Muscle layer of colon (tissue), 2 donors: ENCODE data around the gene HMG20A.
"Not testable (repeated sequence)": the region's sequence is repeated elsewhere in the genome, so short reads cannot be mapped to it uniquely, and the experiment has no call there.

Experiments used
- H3K27ac ChIP-seq: one replicate; pipeline ENCODE4 v1.7.0; 2013; ENCODE audit warnings: low read depth, mild to moderate bottlenecking, low read length, moderate library complexity
- H3K27me3 ChIP-seq, 2 donors: one replicate each; pipeline ENCODE4 v1.7.0; 2013; ENCODE audit warnings: low read length in 2 of 2, mild to moderate bottlenecking in 2 of 2; ENCODE audit not compliant: insufficient read depth in 2 of 2, control insufficient read depth in 1 of 2
- H3K36me3 ChIP-seq: one replicate; pipeline ENCODE4 v1.7.0; 2013; ENCODE audit warnings: mild to moderate bottlenecking, low read length; ENCODE audit not compliant: insufficient read depth
- H3K4me1 ChIP-seq: one replicate; pipeline ENCODE4 v1.7.0; 2013; ENCODE audit warnings: mild to moderate bottlenecking, low read length; ENCODE audit not compliant: insufficient read depth
- H3K4me3 ChIP-seq, 2 donors: one replicate each; pipeline ENCODE4 v1.7.0; 2013; ENCODE audit warnings: low read length in 2 of 2, low read depth in 1 of 2, mild to moderate bottlenecking in 1 of 2, moderate library complexity in 1 of 2
- H3K9ac ChIP-seq: one replicate; pipeline ENCODE4 v1.7.0; 2013; ENCODE audit warnings: low read length
- H3K9me3 ChIP-seq: one replicate; pipeline ENCODE4 v1.7.0; 2013; ENCODE audit warnings: mild to moderate bottlenecking, low read length
- donor health status: abdominal sarcoma.
- donor health status: Adenocarcinoma of cecum.

The HMG20A gene

DNA sequence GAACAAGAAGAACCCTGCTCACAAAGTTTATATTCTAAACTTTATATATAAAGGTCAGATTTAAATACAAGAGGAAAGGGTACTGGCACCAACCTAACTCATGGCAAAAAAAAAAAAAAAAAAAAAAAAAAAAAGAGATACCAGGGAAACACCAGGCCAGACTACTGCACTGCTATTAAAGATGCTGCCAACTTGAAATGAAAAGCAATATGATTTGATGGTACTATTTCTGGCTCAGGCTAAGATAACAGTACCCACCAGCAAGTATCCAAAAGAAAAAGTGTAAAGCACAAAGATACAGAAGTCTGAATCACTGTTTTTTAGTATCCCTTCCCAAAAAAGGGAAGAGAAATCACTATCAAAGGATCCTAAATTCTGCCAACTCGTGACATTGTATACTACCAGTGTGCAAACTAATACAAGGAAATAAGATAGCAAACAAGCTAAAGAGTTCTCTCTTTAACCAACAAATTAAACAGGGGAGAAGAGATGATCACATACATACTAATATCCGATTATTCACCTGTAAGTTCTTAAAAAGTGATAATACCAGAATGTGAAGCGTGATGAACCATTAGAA lies 29.2 kb upstream of the HMG20A start:
- no peak overlapping the region for H3K9ac ChIP-seq
- no peaks in the 10 kb centered on the region for H3K27me3 ChIP-seq
- no peak overlapping the region for H3K27ac ChIP-seq
- H3K9me3 ChIP-seq = peaks cover 5% of the 10 kb centered on the region
- H3K4me3 ChIP-seq = no peak overlapping the region
- H3K4me1 ChIP-seq = peaks cover 24% of the 10 kb centered on the region
- no peaks in the 10 kb centered on the region for H3K36me3 ChIP-seq

DNA sequence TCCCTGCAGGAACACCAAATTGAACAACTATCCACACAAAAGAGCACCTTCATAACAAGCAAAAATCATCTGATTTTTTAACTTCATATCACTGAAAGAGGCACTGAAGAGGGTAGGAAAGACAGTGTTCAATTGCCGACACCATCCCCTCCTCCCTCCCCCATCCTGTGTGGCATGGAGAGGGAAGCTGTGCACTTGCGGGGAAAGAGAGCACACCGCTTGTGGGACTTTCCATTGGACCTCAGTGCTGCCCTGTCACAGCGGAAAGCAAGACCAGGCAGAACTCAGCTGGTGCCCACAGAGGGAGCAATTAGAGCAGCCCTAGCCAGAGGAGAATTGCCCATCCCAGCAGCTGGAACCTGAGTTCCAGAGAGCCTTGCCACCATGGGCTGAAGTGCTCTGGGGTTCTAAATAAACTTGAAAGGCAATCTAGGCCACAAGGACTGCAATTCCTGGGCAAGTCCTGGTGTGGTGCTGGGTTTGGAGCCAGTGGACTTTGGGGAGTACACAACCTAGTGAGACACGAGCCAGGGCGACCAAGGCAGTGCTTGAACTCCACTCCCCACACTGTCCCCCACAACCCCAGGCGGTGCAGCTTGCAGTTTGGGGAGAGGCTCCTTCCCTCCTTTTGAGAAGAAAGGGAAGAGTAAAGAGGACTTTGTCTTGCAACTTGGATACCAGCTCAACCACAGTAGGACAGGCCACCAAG lies 27.8 kb upstream of the HMG20A start:
- Histone ChIP-seq H3K4me1 (peaks cover 24% of the 10 kb centered on the region), H3K27me3 (no peaks in the 10 kb centered on the region), H3K9me3 (peaks cover 5% of the 10 kb centered on the region)

DNA sequence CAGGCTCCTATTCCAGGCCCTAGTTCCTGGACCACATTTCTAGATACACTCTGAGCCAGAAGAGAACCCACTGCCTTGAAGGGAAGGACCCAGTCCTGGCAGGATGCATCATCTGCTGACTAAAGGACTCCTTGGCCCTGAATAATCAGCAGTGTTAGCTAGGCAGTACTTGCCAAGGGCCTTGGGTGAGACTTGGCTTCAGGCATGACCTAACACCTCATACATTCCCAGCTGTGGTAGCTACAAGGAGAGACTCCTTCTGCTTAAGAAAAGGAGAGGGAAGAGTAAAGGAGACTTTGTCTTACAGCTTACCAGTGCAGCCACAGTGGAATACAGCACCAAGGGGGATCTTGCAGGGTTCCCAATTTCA lies 27.2 kb upstream of the HMG20A start:
- peaks cover 24% of the 10 kb centered on the region for H3K4me1 ChIP-seq
- no peak overlapping the region for H3K9ac ChIP-seq
- H3K9me3 ChIP-seq = peaks cover 5% of the 10 kb centered on the region
- H3K27ac ChIP-seq = no peak overlapping the region
- no peaks in the 10 kb centered on the region for H3K36me3 ChIP-seq
- H3K4me3 ChIP-seq = no peak overlapping the region
- H3K27me3 ChIP-seq = no peaks in the 10 kb centered on the region

More for the DNA sequence above, 27.8 kb upstream of the HMG20A start:
- Histone ChIP-seq H3K27ac (no peak overlapping the region), H3K9ac (no peak overlapping the region), H3K4me3 (no peak overlapping the region), H3K36me3 (no peaks in the 10 kb centered on the region)

DNA sequence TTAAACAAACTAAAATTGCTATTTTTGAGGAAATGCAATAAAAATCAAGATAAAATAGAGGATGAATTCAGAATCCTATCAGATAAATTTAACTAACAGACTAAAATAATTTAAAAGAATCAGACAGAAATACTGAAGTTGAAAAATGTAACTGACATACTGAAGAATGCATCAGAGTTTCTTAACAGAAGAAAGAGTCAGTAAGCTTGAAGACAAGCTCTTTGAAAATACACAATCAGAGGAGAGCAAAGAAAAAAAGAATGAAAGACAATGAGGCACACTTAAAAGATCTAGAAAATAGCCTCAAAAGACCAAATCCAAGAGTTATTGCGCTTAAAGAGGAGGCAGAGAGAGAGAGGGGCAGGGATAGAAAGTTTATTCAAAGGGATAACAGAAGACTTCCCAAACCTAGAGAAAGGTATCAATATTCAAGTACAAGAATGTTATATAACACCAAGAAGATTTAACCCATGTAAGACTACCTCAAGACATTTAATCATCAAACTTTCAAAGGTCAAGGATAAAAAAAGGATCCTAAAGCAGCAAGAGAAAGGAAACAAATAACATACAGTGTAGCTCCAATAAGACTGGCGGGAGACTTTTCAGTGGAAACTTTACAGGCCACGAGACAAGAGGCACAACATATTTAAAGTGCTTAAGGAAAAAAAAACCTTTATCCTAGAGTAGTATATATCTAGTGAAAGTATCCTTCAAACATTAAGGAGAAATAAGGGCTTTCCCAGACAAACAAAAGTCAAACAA lies 25.5 kb upstream of the HMG20A start:
- Histone ChIP-seq H3K27ac (no peak overlapping the region), H3K4me3 (no peak overlapping the region), H3K4me1 (peaks cover 17% of the 10 kb centered on the region), H3K36me3 (no peaks in the 10 kb centered on the region), H3K27me3 (no peaks in the 10 kb centered on the region), H3K9ac (no peak overlapping the region), H3K9me3 (peaks cover 8% of the 10 kb centered on the region)

DNA sequence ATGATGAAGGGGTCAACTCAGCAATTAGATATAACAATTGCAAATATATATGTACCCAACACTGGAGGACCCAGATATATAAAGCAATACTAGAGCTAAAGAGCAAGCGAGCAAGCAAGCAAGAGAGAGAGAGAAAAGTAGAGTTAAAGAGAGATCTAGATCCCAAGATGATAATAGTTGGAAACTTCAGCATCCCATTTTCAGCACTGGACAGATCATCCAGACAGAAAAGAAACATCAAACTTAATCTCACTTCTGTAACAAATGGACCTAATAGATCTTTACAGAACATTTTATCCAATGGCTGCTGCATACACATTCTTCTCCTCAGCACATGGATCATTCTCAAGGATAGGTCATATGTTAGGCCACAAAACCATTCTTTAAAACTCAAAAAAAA lies 24.0 kb upstream of the HMG20A start:
- Histone ChIP-seq H3K27ac (no peak overlapping the region), H3K4me3 (no peak overlapping the region), H3K9me3 (peaks cover 8% of the 10 kb centered on the region), H3K4me1 (peaks cover 2% of the 10 kb centered on the region), H3K27me3 (no peaks in the 10 kb centered on the region), H3K9ac (no peak overlapping the region), H3K36me3 (no peaks in the 10 kb centered on the region)

DNA sequence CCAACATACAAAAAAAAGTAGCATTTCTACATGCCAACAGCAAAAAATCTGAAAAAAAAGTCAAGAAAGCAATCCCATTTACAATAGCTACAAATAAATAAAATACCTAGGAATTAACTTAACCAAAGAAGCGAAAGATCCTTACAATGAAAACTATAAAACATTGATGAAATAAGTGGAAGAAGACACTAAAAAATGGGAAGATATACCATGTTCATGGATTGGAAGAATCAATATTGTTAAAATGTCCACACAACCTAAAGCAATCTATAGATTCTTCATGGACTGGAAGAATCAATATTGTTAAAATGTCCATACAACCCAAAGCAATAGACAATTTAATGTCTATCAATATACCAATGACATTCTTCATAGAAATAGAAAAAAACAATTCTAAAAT lies 21.8 kb upstream of the HMG20A start:
- H3K9me3 ChIP-seq = peaks cover 8% of the 10 kb centered on the region
- no peak overlapping the region for H3K4me3 ChIP-seq
- no peaks in the 10 kb centered on the region for H3K36me3 ChIP-seq
- no peaks in the 10 kb centered on the region for H3K4me1 ChIP-seq
- H3K9ac ChIP-seq = no peak overlapping the region
- no peaks in the 10 kb centered on the region for H3K27me3 ChIP-seq
- no peak overlapping the region for H3K27ac ChIP-seq

DNA sequence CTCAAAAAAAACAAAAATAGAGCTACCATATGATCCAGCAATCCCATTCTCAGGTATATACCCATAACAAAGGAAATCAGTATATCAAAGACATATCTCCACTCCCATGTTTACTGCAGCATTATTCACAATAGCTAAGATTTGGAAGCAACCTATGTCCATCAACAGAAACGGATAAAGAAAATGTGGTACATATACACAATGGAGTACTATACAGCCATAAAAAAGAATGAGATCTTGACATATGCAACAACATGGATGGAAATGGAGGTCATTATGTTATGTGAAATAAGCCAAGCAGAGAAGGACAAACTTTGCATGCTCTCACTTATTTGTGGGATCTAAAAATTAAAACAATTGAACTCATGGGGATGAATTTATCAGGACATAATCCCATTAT lies 20.4 kb upstream of the HMG20A start:
- Histone ChIP-seq H3K4me3 (no peak overlapping the region), H3K9ac (no peak overlapping the region), H3K36me3 (no peaks in the 10 kb centered on the region), H3K9me3 (peaks cover 4% of the 10 kb centered on the region), H3K27ac (no peak overlapping the region), H3K4me1 (no peaks in the 10 kb centered on the region), H3K27me3 (no peaks in the 10 kb centered on the region)

DNA sequence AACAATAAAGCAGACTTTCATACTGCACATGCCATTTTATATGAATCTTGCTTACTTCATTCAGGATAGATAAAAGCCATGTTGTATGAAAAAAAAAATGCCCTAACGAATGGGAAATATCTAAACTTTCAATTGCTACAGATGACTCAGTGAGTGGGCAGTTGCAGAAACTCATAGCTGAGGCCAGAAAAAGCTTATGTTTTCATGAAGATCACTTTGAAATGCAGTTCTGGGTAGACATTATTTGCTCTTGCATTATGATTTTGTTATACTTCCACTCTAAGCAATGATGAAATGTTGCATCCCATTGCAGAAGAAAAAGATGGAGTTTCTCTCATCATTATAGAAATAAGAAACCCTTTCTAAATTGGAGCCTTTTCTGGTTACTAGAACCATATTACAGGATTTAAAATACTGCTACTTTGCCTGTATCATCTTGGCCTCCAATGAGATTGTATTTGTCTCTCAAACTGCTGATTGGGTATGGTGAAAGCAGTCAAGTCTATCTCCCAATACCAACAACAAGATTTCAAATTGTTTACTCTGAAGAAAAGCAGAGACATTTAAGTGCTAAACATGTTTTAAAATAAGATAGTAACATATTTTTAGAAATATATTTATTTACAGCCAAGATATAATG lies 17.8 kb upstream of the HMG20A start:
- Histone ChIP-seq H3K4me1 (no peaks in the 10 kb centered on the region), H3K9me3 (peaks cover 3% of the 10 kb centered on the region), H3K36me3 (no peaks in the 10 kb centered on the region), H3K9ac (no peak overlapping the region), H3K27ac (no peak overlapping the region), H3K4me3 (no peak overlapping the region), H3K27me3 (no peaks in the 10 kb centered on the region)

DNA sequence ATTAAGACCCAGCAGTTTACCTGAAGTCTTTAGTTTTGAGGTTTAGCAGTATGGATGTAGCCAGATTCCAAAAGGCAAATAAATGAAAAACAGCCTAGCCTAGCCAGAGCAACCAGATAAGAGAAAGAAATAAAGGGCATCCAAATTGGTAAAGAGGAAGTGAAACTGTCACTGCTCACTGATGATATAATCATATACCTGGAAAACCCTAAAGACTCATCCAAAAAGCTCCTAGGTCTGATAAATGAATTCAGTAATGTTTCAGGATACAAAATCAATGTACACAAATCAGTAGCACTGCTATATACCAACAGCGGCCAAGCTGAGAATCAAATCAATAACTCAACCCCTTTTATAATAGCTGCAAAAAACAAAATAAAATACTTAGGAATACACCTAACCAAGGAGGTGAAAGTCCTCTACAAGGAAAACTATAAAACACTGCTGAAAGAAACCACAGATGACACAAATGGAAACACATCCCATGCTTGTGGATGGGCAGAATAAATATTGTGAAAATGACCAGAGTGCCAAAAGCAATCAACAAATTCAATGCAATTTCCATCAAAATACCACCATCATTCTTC lies 14.4 kb upstream of the HMG20A start:
- not testable (repeated sequence) for H3K4me3 ChIP-seq, H3K27me3 ChIP-seq, H3K9ac ChIP-seq, H3K27ac ChIP-seq, H3K36me3 ChIP-seq, H3K9me3 ChIP-seq, H3K4me1 ChIP-seq

DNA sequence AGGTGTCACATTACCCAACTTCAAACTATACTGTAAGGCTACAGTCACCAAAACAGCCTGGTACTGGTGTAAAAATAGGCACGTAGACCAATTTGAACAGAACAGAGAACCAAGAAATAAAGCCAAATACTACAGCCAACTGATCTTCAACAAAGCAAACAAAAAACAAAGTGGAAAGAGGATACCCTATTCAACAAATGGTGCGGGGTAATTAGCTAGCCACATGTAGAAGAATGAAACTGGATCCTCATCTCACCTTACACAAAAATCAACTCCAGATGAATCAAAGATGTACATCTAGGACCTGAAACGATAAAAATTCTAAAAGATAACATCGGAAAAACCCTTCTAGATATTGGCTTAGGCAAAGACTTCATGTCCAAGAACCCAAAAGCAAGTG lies 13.8 kb upstream of the HMG20A start:
- Histone ChIP-seq H3K27ac (no peak overlapping the region), H3K9ac (no peak overlapping the region), H3K4me1 (no peaks in the 10 kb centered on the region), H3K4me3 (no peak overlapping the region), H3K27me3 (no peaks in the 10 kb centered on the region), H3K36me3 (no peaks in the 10 kb centered on the region), H3K9me3 (no peaks in the 10 kb centered on the region)
